ENCODE measurements around the gene SINHCAF. TPM values are rescaled to one million over a fixed set of nuclear protein-coding genes. Genes with fewer than 3 reads are reported as not detected.

The SINHCAF gene
- total RNA-seq, 1 experiment from 2014 or later, result 68.8 TPM

- no peaks in the 10 kb centered on the region for H3K9me3 ChIP-seq (ENCODE audit: control insufficient read depth, insufficient read depth, low read depth, low read length)
- ATAC-seq, result no peak
- in situ Hi-C loops (cut with HindIII; ENCODE audit: low pct_unique_long_range_greater_than_20kb, low sequenced_read_pairs) (no loop called here), intact Hi-C loops (cut with micrococcal nuclease; ENCODE audit: unreplicated experiment) (loop anchor here (5.0 kb wide), 1 partner anchor 119 kb away; no protein-coding TSS in a partner anchor)
- TF ChIP-seq SIN3A (IDR thresholded peaks at IDR 0.05; ENCODE audit: borderline replicate concordance, insufficient read depth, low read depth, low read length), result no peak
- no peak for TF ChIP-seq REST (IDR thresholded peaks at IDR 0.05; ENCODE audit: insufficient read depth in 1 of 2, low read depth in 2 of 2, low read length in 1 of 2)
- TF ChIP-seq CTCF (IDR thresholded peaks at IDR 0.05), result no peak
- no peak for TF ChIP-seq POLR2AphosphoS5 (IDR thresholded peaks at IDR 0.05; ENCODE audit: low read depth, low read length)
- TF ChIP-seq TCF7L2 (IDR thresholded peaks at IDR 0.05; ENCODE audit: low read depth, low read length), result no peak
- no peak overlapping the region for H3K4me3 ChIP-seq (ENCODE audit: low read depth in 2 of 2, low read length in 2 of 2)
- no peaks in the 10 kb centered on the region for H3K36me3 ChIP-seq (ENCODE audit: control insufficient read depth, insufficient read depth, low read length)
- no peaks in the 10 kb centered on the region for H3K4me1 ChIP-seq (ENCODE audit: control insufficient read depth, insufficient read depth, low read length)
- no TSS peak for BruUV-seq (replicated peaks)
- H3K27ac ChIP-seq (ENCODE audit: low read length), result no peak overlapping the region
- DNase-seq (ENCODE audit: low read depth, low spot score), result no peak
- H3K27me3 ChIP-seq (ENCODE audit: control insufficient read depth, insufficient read depth, low read length), result peaks cover 28% of the 10 kb centered on the region
- ChIA-PET POLR2A (no interaction called here), CTCF (interaction anchor here (0.9 kb wide), 1 partner anchor 36 kb away, joined by 5 read pairs; no protein-coding TSS in a partner anchor)
Measured at GRCh38 chr12:31235868-31236395, 90.0 kb downstream of the SINHCAF start.

GRCh38 chr12:31234955-31235867 is 90.7 kb downstream of the SINHCAF start:
- Histone ChIP-seq H3K9me3 (ENCODE audit: control insufficient read depth, insufficient read depth, low read depth, low read length) (no peaks in the 10 kb centered on the region), H3K27ac (ENCODE audit: low read length) (no peak overlapping the region), H3K4me3 (ENCODE audit: low read depth in 2 of 2, low read length in 2 of 2) (no peak overlapping the region), H3K27me3 (ENCODE audit: control insufficient read depth, insufficient read depth, low read length) (peaks cover 23% of the 10 kb centered on the region), H3K36me3 (ENCODE audit: control insufficient read depth, insufficient read depth, low read length) (no peaks in the 10 kb centered on the region), H3K4me1 (ENCODE audit: control insufficient read depth, insufficient read depth, low read length) (no peaks in the 10 kb centered on the region)
- in situ Hi-C loops (cut with HindIII; ENCODE audit: low pct_unique_long_range_greater_than_20kb, low sequenced_read_pairs) (no loop called here), intact Hi-C loops (cut with micrococcal nuclease; ENCODE audit: unreplicated experiment) (loop anchor here (5.0 kb wide), 1 partner anchor 118 kb away; no protein-coding TSS in a partner anchor)
- ATAC-seq (peak; percentile 77), DNase-seq (ENCODE audit: low read depth, low spot score) (no peak)
- TF ChIP-seq REST (IDR thresholded peaks at IDR 0.05; ENCODE audit: insufficient read depth in 1 of 2, low read depth in 2 of 2, low read length in 1 of 2), result no peak
- TF ChIP-seq CTCF (IDR thresholded peaks at IDR 0.05), result peak; percentile 35; the same call in 1 of the 2 replicates
- ChIA-PET CTCF (interaction anchor here (0.5 to 1.7 kb wide), 4 partner anchors 16 to 1138 kb away, joined by 4 to 7 read pairs (median 6); no protein-coding TSS in a partner anchor), POLR2A (no interaction called here)
- no TSS peak for BruUV-seq (replicated peaks)

All from Panc1 (cell line).